Measurements from ENCODE around the gene NUDT7.

NUDT7 gene

DNA sequence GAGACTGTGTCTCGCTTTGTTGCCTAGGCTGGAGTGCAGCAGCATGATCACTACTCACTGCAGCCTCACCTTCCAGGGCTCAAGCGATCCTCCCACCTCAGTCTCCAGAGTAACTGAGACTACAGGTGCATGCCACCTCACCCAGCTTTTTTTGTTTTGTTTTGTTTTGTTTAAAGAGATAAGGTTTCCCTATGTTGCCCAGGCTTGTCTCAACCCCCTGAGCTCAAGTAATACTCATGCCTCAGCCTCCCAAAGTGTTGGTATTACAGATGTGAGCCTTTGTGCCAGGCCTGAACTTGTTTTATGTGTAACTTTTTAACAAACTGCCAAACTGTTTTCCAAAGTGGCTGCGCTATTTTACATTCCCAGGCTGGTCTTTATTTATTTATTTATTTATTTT is 41.8 kb upstream of the NUDT7 start:
- H3K4me3 ChIP-seq (ENCODE audit: low read depth, low read length): no peak overlapping the region
- no peak for DNase-seq (ENCODE audit: low read depth)
- TF ChIP-seq, protein P1, sequence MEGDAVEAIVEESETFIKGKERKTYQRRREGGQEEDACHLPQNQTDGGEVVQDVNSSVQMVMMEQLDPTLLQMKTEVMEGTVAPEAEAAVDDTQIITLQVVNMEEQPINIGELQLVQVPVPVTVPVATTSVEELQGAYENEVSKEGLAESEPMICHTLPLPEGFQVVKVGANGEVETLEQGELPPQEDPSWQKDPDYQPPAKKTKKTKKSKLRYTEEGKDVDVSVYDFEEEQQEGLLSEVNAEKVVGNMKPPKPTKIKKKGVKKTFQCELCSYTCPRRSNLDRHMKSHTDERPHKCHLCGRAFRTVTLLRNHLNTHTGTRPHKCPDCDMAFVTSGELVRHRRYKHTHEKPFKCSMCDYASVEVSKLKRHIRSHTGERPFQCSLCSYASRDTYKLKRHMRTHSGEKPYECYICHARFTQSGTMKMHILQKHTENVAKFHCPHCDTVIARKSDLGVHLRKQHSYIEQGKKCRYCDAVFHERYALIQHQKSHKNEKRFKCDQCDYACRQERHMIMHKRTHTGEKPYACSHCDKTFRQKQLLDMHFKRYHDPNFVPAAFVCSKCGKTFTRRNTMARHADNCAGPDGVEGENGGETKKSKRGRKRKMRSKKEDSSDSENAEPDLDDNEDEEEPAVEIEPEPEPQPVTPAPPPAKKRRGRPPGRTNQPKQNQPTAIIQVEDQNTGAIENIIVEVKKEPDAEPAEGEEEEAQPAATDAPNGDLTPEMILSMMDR (conservative IDR thresholded peaks at IDR 0.05; ENCODE audit: low read depth, low read length): no peak

DNA sequence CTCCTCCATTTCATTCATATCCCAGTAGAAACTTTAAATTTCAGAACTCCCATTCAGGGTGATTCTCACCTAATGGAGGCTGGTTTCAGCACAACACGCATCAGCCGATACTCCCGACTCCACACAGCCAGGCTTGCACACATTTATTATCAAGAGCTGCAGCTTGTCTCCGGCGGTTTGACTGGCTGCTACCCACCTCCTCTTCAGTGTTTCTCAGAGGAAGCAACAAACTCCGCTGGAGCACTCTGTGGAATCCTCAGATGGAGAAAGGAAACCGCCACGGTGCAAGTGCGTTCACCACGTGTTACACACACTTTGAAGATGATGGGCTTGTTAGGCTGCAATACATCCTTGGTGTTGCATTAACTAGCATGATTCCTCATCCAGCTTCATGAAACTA is 39.7 kb upstream of the NUDT7 start:
- no peak for DNase-seq (ENCODE audit: low read depth)
- TF ChIP-seq, protein P1 (conservative IDR thresholded peaks at IDR 0.05; ENCODE audit: low read depth, low read length): no peak
- H3K4me3 ChIP-seq (ENCODE audit: low read depth, low read length): no peak overlapping the region

DNA sequence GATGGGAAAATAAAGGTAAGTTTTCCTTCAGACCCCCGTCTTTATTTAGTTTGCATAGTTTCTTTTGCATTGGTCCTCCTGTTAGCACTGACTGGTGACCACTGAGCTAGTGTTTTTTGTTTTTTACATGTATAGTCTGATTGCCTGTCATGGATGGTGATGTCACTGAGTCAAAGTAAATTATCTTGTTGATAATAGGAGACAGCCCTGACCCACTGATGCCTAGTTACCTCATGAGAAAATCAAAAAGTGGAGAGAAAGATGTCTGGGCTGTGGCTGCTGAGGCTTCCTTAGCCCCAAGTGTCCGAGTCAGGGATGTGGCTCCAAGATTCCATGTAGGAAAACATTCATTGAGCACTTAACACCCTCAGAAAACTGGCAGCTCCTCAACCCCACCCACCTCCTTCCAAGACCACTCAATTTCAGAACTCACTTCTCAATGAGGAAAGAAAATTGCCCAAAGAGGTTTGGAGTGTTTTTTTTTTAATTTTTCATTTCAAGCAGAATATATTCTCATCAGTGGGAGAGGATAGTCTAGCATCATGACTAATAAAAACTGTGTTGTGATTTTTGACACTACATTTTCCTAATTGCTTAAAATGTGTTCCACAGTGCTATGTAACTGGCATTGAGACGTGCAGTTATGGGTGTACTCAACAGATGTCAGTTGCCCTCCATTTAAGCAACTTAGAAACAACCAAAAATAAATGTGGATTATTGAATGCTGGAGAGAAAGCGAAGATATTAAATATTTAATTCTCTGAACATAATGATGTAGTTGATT is 38.7 kb upstream of the NUDT7 start:
- DNase-seq (ENCODE audit: low read depth): no peak
- TF ChIP-seq, protein P1 (conservative IDR thresholded peaks at IDR 0.05; ENCODE audit: low read depth, low read length): no peak
- no peak overlapping the region for H3K4me3 ChIP-seq (ENCODE audit: low read depth, low read length)

DNA sequence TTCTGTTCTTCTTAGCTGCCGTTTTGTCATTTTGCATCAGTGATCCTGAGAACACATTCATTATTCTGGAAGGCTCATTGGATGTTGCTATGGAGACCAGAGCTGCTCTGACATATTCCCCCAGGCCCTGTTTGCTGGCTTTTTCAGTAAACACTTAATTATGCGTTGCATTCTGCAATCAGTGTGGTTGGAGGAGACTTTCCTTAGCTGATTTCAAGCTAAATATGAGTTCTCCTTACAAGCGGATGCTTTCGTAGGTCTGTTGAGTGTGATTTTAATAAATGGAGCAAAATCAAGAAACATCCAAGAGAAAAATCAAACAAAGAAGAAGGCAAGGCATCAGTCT is 38.2 kb upstream of the NUDT7 start:
- no peak overlapping the region for H3K4me3 ChIP-seq (ENCODE audit: low read depth, low read length)
- TF ChIP-seq, protein P1 (conservative IDR thresholded peaks at IDR 0.05; ENCODE audit: low read depth, low read length): no peak
- DNase-seq (ENCODE audit: low read depth): no peak

DNA sequence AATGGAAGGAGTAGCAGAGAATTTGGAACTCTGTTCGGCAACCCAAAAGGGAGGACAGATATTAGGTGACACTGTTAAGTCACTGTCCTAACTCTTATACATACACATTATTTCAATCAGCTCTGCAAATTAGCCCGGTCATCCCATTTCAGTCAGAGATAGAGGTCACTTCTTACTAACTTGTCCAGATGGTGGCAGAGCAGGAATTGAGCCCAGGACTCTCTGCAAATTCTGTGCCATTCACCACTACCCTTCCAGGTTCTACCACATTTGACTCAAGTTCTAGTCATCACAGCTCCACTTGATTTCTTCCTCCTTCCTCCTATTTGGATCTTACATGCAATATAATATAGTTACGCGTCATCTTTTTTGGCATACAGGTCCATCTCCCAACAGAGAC is 35.9 kb upstream of the NUDT7 start:
- no peak overlapping the region for H3K4me3 ChIP-seq (ENCODE audit: low read depth, low read length)
- DNase-seq (ENCODE audit: low read depth): no peak
- TF ChIP-seq, protein P1 (conservative IDR thresholded peaks at IDR 0.05; ENCODE audit: low read depth, low read length): no peak

DNA sequence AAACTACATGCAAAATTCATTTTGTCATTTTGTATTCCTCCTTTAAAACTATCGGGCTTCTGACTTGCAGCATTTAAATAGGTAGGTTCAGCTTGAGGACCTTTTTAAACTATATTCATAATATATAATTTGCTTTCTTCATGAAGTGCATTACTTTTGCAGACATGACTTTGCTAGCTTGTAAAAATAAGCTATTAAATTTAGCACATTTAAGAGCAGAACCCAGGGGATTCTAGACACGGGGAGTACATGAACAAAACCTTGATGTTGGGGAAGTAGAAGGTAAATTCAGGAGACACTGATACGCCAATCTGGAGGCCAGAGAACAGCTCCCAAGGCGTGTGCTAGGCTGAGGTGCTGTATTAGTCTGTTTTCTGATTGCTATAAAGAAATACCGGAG is 32.3 kb upstream of the NUDT7 start:
- TF ChIP-seq, protein P1 (conservative IDR thresholded peaks at IDR 0.05; ENCODE audit: low read depth, low read length): no peak
- no peak for DNase-seq (ENCODE audit: low read depth)
- H3K4me3 ChIP-seq (ENCODE audit: low read depth, low read length): no peak overlapping the region

DNA sequence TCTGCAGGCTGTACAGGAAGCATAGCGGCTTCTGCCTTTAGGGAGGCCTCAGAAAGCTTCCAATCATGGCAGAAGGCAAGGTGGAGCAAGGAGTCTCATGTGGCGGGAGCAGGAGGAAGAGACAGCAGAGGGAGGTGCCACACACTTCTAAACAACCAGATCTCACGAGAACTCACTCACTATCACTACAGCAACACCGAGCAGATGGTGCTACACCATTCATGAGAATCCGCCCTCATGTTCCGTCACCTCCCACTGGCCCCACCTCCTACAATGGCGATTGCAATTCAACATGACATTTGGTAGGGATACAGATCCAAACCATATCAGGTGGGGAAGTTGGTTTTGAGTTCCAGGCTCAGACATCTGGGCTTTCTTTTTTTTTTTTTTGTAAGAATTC is 31.9 kb upstream of the NUDT7 start:
- DNase-seq (ENCODE audit: low read depth): no peak
- TF ChIP-seq, protein P1 (conservative IDR thresholded peaks at IDR 0.05; ENCODE audit: low read depth, low read length): no peak
- H3K4me3 ChIP-seq (ENCODE audit: low read depth, low read length): no peak overlapping the region

Measured in choroid plexus epithelial cell (primary cell).